Keratinocyte (primary cell): ENCODE measurements around the gene TRIP4. TPM values are rescaled to one million over a fixed set of nuclear protein-coding genes. Genes with fewer than 3 reads are reported as not detected.

Experiments
- DNase-seq: peaks from one replicate; pipeline ENCODE4 v3.0.0-alpha.2; 2011; ENCODE audit warnings: low read depth, missing footprints, low spot score
- FAIRE-seq: peaks from 2 replicates; lab custom pipeline; 2011; peaks lifted over from hg19 to GRCh38; lab: Jason Lieb, UNC
- H2AFZ ChIP-seq: 2 replicates; pipeline ENCODE4 v1.6.0; 2012; ENCODE audit warnings: low read length, control low read depth, inconsistent platforms; ENCODE audit not compliant: control insufficient read depth
- H3K27ac ChIP-seq: 2 replicates; pipeline ENCODE4 v1.5.1; 2011; ENCODE audit warnings: low read length; ENCODE audit not compliant: control insufficient read depth, insufficient read depth
- H3K27me3 ChIP-seq: 3 replicates; pipeline ENCODE4 v1.6.0; 2011; ENCODE audit warnings: low read length; ENCODE audit not compliant: control insufficient read depth, insufficient read depth; ENCODE audit errors: extremely low read depth
- H3K36me3 ChIP-seq, 2 experiments: 2 replicates in 1 of 2; 3 replicates in 1 of 2; pipeline ENCODE4 v1.5.1; 2011; ENCODE audit warnings: low read length in 2 of 2, mild to moderate bottlenecking in 1 of 2; ENCODE audit not compliant: control insufficient read depth in 2 of 2, insufficient read depth in 2 of 2; ENCODE audit errors: extremely low read depth in 1 of 2
- H3K4me1 ChIP-seq: 3 replicates; pipeline ENCODE4 v1.5.1; 2011; ENCODE audit warnings: low read length; ENCODE audit not compliant: control insufficient read depth, insufficient read depth; ENCODE audit errors: extremely low read depth
- H3K4me2 ChIP-seq: 3 replicates; pipeline ENCODE4 v1.6.0; 2011; ENCODE audit warnings: low read depth, low read length; ENCODE audit not compliant: control insufficient read depth, insufficient read depth; ENCODE audit errors: extremely low read depth
- H3K4me3 ChIP-seq, 3 experiments: fragments of 200-600 bp in 1 of 3; sonication (generic) in 1 of 3; 2 replicates in 2 of 3; 3 replicates in 1 of 3; pipeline ENCODE4 v1.5.1; 2011 to 2016; ENCODE audit warnings: low read length in 3 of 3, mild to moderate bottlenecking in 3 of 3, control low read depth in 2 of 3, inconsistent platforms in 1 of 3, low read depth in 1 of 3, mixed read lengths in 1 of 3, mixed run types in 1 of 3, moderate library complexity in 1 of 3; ENCODE audit not compliant: control insufficient read depth in 2 of 3, insufficient read depth in 2 of 3; ENCODE audit errors: extremely low read depth in 1 of 3
- H3K79me2 ChIP-seq: 2 replicates; pipeline ENCODE4 v1.6.0; 2012; ENCODE audit warnings: low read length; ENCODE audit not compliant: control insufficient read depth, insufficient read depth
- H3K9ac ChIP-seq: 3 replicates; pipeline ENCODE4 v1.6.0; 2011; ENCODE audit warnings: low read length; ENCODE audit not compliant: control insufficient read depth, insufficient read depth; ENCODE audit errors: extremely low read depth
- H3K9me1 ChIP-seq: 3 replicates; pipeline ENCODE4 v1.6.0; 2011; ENCODE audit warnings: low read length; ENCODE audit not compliant: control insufficient read depth, insufficient read depth; ENCODE audit errors: extremely low read depth
- H3K9me3 ChIP-seq: 2 replicates; pipeline ENCODE4 v1.5.1; 2012; ENCODE audit warnings: low read depth, low read length; ENCODE audit not compliant: control insufficient read depth
- H4K20me1 ChIP-seq: 3 replicates; pipeline ENCODE4 v1.6.0; 2011; ENCODE audit warnings: low read length; ENCODE audit not compliant: control insufficient read depth, insufficient read depth; ENCODE audit errors: extremely low read depth
- CTCF ChIP-seq, 3 experiments: IDR thresholded peaks in 1 of 3; conservative IDR thresholded peaks in 1 of 3; optimal IDR thresholded peaks in 1 of 3; 2 replicates in 2 of 3; 3 replicates in 1 of 3; pipeline versions ENCODE3 to v1.5.1; 2011; ENCODE audit warnings: low read length in 3 of 3, mild to moderate bottlenecking in 3 of 3, moderate library complexity in 2 of 3, control low read depth in 1 of 3, inconsistent platforms in 1 of 3; ENCODE audit not compliant: insufficient read depth in 2 of 3; ENCODE audit errors: extremely low read depth in 1 of 3
- EZH2 ChIP-seq: IDR thresholded peaks from one replicate; pipeline ENCODE4 v1.6.1; 2012; ENCODE audit warnings: inconsistent platforms, mild to moderate bottlenecking, low read length, moderate library complexity
- dilution Hi-C: fragments of 300-500 bp; cut with MboI; formaldehyde crosslinking; loops from one replicate; pipeline ENCODE4 v1.7.0; 2020; ENCODE audit warnings: low sequenced_read_pairs; ENCODE audit not compliant: extremely low pct_ligation_motif_present
- polyA plus RNA-seq, 5 experiments: library from polyadenylated mRNA; depleted of rRNA in 3 of 5; stranded (reverse) in 3 of 5; stranded (forward) in 1 of 5; unstranded in 1 of 5; fragments of >200 nt; gene quantifications; 1 replicate in 1 of 5; 2 replicates in 3 of 5; 3 replicates in 1 of 5; pipeline versions ENCODE4 v1.2.1 to v1.2.3, GENCODE V29; 2011 to 2012; ENCODE audit warnings: missing spikeins in 2 of 5, low read depth in 1 of 5, low replicate concordance in 1 of 5

Gene TRIP4
- polyA plus RNA-seq, 1 donor (not counting 4 experiments of a cell fraction or from before 2014, with no cell fraction given): 31.5 TPM

- peaks cover 16% of the 10 kb centered on the region for H3K4me1 ChIP-seq
- H3K4me2 ChIP-seq: peak overlapping the region; percentile 89
- H3K79me2 ChIP-seq: peaks cover 49% of the 10 kb centered on the region
- dilution Hi-C loops: no loop called here
- H4K20me1 ChIP-seq: peaks cover 13% of the 10 kb centered on the region
- peak overlapping the region; percentile 73 for H3K9ac ChIP-seq
- peak overlapping the region; percentile 48 to 82 (median 72) for H3K4me3 ChIP-seq
- TF ChIP-seq CTCF (optimal IDR thresholded peaks at IDR 0.05 in 1 of 3, IDR thresholded peaks at IDR 0.05 in 1 of 3, conservative IDR thresholded peaks at IDR 0.05 in 1 of 3; ENCODE audit: extremely low read depth in 1 of 3, insufficient read depth in 2 of 3, low read length in 3 of 3) (peak in 1 of 3 experiments; percentile 9), EZH2 (no peak)
- no peak for DNase-seq
- peaks cover 0 to 3% of the 10 kb centered on the region in 2 experiments for H3K36me3 ChIP-seq
- FAIRE-seq: peak; percentile 85
- H3K9me3 ChIP-seq: no peaks in the 10 kb centered on the region
- H3K9me1 ChIP-seq: no peaks in the 10 kb centered on the region
- peak overlapping the region; percentile 20 for H2AFZ ChIP-seq
- H3K27ac ChIP-seq: peak overlapping the region; percentile 74
- H3K27me3 ChIP-seq: no peaks in the 10 kb centered on the region
Measured at GRCh38 chr15:64460724-64461720, 73.4 kb downstream of the TRIP4 start.

DNA sequence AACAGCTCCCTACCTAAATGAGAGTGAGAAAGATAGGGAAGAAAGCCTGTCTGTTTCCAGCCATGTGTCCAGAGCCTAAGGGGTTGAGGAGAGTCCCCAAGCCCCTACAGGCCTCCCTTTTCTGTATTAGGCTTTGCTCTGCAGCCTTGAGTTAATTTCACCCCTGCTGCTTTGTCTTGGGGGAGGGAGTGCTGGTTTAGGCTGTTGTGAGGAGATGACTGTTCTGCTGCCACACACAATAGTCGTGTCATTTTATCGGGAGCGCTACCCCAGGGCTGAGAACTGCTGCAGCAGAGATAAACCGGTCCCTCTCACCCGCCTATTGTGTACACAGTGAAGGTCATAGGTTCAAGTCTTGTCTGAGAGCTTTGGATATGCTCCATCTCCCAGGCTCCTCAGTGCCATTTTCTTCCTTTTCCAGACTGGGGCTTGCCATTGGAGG lies 74.1 kb downstream of the TRIP4 start:
- H3K9me3 ChIP-seq: no peaks in the 10 kb centered on the region
- H3K9ac ChIP-seq: peak overlapping the region; percentile 73
- FAIRE-seq (no peak), DNase-seq (no peak)
- peak overlapping the region; percentile 74 for H3K27ac ChIP-seq
- peaks cover 15% of the 10 kb centered on the region for H4K20me1 ChIP-seq
- H3K27me3 ChIP-seq: no peaks in the 10 kb centered on the region
- peaks cover 1% of the 10 kb centered on the region for H3K9me1 ChIP-seq
- peak overlapping the region; percentile 48 to 82 (median 72) for H3K4me3 ChIP-seq
- no peak for TF ChIP-seq CTCF (optimal IDR thresholded peaks at IDR 0.05 in 1 of 3, IDR thresholded peaks at IDR 0.05 in 1 of 3, conservative IDR thresholded peaks at IDR 0.05 in 1 of 3; ENCODE audit: extremely low read depth in 1 of 3, insufficient read depth in 2 of 3, low read length in 3 of 3)
- TF ChIP-seq EZH2: no peak
- peaks cover 0 to 3% of the 10 kb centered on the region in 2 experiments for H3K36me3 ChIP-seq
- peaks cover 16% of the 10 kb centered on the region for H3K4me1 ChIP-seq
- H3K4me2 ChIP-seq: peak overlapping the region; percentile 89
- dilution Hi-C loops: no loop called here
- no peak overlapping the region for H2AFZ ChIP-seq
- H3K79me2 ChIP-seq: peaks cover 55% of the 10 kb centered on the region
